ENCODE measurements around the gene KRT9. TPM values are rescaled to one million over a fixed set of nuclear protein-coding genes. Genes with fewer than 3 reads are reported as not detected.

The KRT9 gene
- polyA plus RNA-seq, 3 donors = not detected

DNA sequence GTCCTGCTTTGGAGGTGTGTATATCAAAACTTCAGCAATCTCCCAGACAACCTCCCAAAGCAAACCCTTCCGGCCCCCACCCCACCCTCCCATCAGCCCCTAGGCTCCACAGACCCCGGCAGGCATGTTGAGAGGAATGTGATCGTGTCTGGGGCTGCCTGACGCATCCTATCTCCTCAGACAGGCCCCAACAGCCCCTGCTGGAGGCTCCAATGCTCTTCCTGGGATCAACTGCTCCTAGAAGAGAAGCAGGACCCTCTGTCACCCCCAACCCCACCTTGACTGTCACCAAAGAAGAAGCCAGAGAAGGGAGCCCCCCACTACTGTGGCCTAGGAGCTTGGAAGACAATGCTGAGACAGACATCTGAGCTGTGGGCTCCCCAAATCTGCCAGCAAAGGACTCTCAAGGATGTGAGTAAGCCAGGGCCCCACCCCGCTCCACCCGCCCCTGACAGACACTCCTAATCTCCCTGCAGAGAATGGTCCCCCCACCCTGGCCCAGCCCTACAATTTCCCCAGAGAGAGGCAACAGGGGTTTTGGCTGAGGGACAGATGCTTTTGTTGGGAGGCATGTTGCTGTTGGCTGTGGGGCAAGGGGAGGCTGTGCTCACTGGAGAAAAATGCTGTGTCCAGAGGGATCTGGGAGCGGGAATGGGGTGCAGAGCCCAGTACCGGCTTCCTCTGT, 16.4 kb upstream of the KRT9 start:
- no peaks in the 10 kb centered on the region for H3K27me3 ChIP-seq (ENCODE audit: control insufficient read depth in 2 of 2, insufficient read depth in 2 of 2, low read length in 2 of 2)
- no peaks in the 10 kb centered on the region for H4K20me1 ChIP-seq (ENCODE audit: insufficient read depth, low read length)
- TF ChIP-seq, protein P1, sequence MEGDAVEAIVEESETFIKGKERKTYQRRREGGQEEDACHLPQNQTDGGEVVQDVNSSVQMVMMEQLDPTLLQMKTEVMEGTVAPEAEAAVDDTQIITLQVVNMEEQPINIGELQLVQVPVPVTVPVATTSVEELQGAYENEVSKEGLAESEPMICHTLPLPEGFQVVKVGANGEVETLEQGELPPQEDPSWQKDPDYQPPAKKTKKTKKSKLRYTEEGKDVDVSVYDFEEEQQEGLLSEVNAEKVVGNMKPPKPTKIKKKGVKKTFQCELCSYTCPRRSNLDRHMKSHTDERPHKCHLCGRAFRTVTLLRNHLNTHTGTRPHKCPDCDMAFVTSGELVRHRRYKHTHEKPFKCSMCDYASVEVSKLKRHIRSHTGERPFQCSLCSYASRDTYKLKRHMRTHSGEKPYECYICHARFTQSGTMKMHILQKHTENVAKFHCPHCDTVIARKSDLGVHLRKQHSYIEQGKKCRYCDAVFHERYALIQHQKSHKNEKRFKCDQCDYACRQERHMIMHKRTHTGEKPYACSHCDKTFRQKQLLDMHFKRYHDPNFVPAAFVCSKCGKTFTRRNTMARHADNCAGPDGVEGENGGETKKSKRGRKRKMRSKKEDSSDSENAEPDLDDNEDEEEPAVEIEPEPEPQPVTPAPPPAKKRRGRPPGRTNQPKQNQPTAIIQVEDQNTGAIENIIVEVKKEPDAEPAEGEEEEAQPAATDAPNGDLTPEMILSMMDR (IDR thresholded peaks at IDR 0.05) = no peak
- H3K27ac ChIP-seq (ENCODE audit: low read depth in 1 of 2, low read length in 2 of 2) = no peak overlapping the region
- Mint-ChIP-seq H3K4me1 (no peaks in the 10 kb centered on the region), H3K27ac (no peak overlapping the region), H3K27me3 (ENCODE audit: low read depth in 3 of 3) (peaks cover 3 to 12% (median 5%) of the 10 kb centered on the region in 3 donors), H3K4me3 (no peak overlapping the region), H3K9me3 (no peaks in the 10 kb centered on the region), H3K36me3 (no peaks in the 10 kb centered on the region)
- intact Hi-C loops (cut with micrococcal nuclease) = no loop called here
- WGBS (ENCODE audit: insufficient coverage) = no CpG with 5 or more reads among the region's 8 CpGs
- no peaks in the 10 kb centered on the region for H3K79me2 ChIP-seq (ENCODE audit: insufficient read depth, low read length)
- no peaks in the 10 kb centered on the region for H3K36me3 ChIP-seq (replicated peaks in 1 of 2; ENCODE audit: control insufficient read depth in 1 of 2, insufficient read depth in 2 of 2, low read length in 2 of 2)
- H3K4me2 ChIP-seq (replicated peaks; ENCODE audit: extremely low read depth, low read length, poor library complexity, severe bottlenecking) = no peak overlapping the region
- H3K9ac ChIP-seq (ENCODE audit: insufficient read depth, low read length, poor library complexity, severe bottlenecking) = no peak overlapping the region
- H3K4me1 ChIP-seq (ENCODE audit: control insufficient read depth in 1 of 2, insufficient read depth in 2 of 2, low read length in 2 of 2) = no peaks in the 10 kb centered on the region
- no peak overlapping the region for H2AFZ ChIP-seq (ENCODE audit: insufficient read depth, low read depth, low read length, poor library complexity, severe bottlenecking)
- no peak for DNase-seq
- no peaks in the 10 kb centered on the region for H3K9me3 ChIP-seq (replicated peaks in 1 of 2; ENCODE audit: control insufficient read depth in 1 of 2, insufficient read depth in 1 of 2, low read length in 2 of 2)
- no peak overlapping the region for H3K4me3 ChIP-seq (replicated peaks in 1 of 3; ENCODE audit: low read depth in 2 of 3, low read length in 3 of 3)

DNA sequence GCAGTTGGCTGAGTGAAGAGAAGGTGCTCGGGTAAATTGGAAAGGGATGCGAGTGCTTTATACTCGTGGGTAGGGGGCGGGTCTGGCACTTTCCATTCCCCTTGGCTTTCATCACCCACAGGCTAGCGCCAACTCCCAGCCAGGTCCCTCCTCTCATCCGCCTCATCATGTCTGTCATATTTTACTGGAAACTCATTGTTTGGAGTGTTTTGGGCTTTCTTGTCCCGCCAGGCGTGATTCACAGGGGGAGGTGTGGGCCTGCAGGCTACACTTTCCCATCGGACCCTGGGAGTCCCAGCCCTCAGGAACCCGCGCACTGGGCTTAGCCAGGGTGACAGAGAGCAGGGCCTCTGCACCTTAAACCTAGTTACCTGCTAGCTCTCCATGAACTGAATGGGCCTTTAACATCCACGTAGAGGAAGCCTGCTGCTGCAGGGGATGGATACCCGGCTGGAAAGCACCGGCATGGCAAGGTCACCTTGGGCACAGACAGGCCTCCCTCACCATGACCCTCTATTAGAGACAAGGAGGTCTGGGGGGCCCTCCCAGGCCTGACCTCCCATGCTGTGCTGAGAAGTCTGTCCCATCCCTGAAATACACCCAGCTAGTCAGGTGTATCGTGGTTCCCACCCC, 15.1 kb upstream of the KRT9 start, which contains the start of gene KRT14:
KRT14 (minus strand) TSS at position 33 of the 633 bp plus-strand sequence. CDS start 61 bp downstream, outside the sequence.
- intact Hi-C loops (cut with micrococcal nuclease) = no loop called here
- TF ChIP-seq, protein P1 (IDR thresholded peaks at IDR 0.05) = no peak
- Histone ChIP-seq H4K20me1 (ENCODE audit: insufficient read depth, low read length) (no peaks in the 10 kb centered on the region), H3K9ac (ENCODE audit: insufficient read depth, low read length, poor library complexity, severe bottlenecking) (no peak within 1 kb of the TSS), H3K4me1 (ENCODE audit: control insufficient read depth in 1 of 2, insufficient read depth in 2 of 2, low read length in 2 of 2) (no peaks in the 10 kb centered on the region), H2AFZ (ENCODE audit: insufficient read depth, low read depth, low read length, poor library complexity, severe bottlenecking) (no peak within 1 kb of the TSS), H3K27me3 (ENCODE audit: control insufficient read depth in 2 of 2, insufficient read depth in 2 of 2, low read length in 2 of 2) (no peaks in the 10 kb centered on the region), H3K9me3 (replicated peaks in 1 of 2; ENCODE audit: control insufficient read depth in 1 of 2, insufficient read depth in 1 of 2, low read length in 2 of 2) (no peaks in the 10 kb centered on the region), H3K36me3 (replicated peaks in 1 of 2; ENCODE audit: control insufficient read depth in 1 of 2, insufficient read depth in 2 of 2, low read length in 2 of 2) (no peaks in the 10 kb centered on the region), H3K79me2 (ENCODE audit: insufficient read depth, low read length) (no peaks in the 10 kb centered on the region), H3K4me3 (replicated peaks in 1 of 3; ENCODE audit: low read depth in 2 of 3, low read length in 3 of 3) (no peak within 1 kb of the TSS), H3K27ac (ENCODE audit: low read depth in 1 of 2, low read length in 2 of 2) (no peak within 1 kb of the TSS), H3K4me2 (replicated peaks; ENCODE audit: extremely low read depth, low read length, poor library complexity, severe bottlenecking) (no peak within 1 kb of the TSS)
- Mint-ChIP-seq H3K4me3 (no peak within 1 kb of the TSS), H3K36me3 (no peaks in the 10 kb centered on the region), H3K4me1 (no peaks in the 10 kb centered on the region), H3K9me3 (no peaks in the 10 kb centered on the region), H3K27me3 (ENCODE audit: low read depth in 3 of 3) (peaks cover 3 to 15% (median 7%) of the 10 kb centered on the region in 3 donors), H3K27ac (no peak within 1 kb of the TSS)
- WGBS (ENCODE audit: insufficient coverage) = 80% methylated on average over 8 of the region's 15 CpGs
- no peak for DNase-seq

All from CD14-positive monocyte (primary cell).